HG02610 (cell line): ENCODE measurements around the gene CAMK1D.
"Not testable (repeated sequence)": the region's sequence is repeated elsewhere in the genome, so short reads cannot be mapped to it uniquely, and the experiment has no call there.

Experiments used
- ATAC-seq: cut with Tn5 transposase; IDR thresholded peaks from one replicate; pipeline ENCODE4 v1.9.1; 2021; ENCODE audit warnings: mild to moderate bottlenecking, moderate library complexity; ENCODE audit not compliant: unreplicated experiment

Gene CAMK1D

DNA sequence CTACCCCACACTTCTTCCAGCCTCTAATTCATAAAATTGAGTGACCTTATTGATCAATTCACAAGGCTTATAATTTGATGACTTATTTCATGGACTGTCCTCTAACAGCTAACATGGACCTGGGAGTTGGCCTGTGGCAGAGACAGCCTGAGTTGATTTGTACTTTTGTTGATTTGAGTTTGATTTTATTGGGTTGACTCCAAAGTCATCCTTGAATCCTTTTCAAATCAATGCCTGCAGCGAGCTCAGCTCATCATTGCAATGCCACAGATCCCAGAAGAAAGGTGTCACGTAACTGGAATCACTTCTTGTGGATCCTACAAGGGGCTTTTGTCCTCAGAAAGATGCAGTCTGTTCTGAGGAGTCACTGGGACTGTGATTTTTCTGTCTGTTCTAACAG lies 138.0 kb downstream of the CAMK1D start:
- ATAC-seq: no peak

DNA sequence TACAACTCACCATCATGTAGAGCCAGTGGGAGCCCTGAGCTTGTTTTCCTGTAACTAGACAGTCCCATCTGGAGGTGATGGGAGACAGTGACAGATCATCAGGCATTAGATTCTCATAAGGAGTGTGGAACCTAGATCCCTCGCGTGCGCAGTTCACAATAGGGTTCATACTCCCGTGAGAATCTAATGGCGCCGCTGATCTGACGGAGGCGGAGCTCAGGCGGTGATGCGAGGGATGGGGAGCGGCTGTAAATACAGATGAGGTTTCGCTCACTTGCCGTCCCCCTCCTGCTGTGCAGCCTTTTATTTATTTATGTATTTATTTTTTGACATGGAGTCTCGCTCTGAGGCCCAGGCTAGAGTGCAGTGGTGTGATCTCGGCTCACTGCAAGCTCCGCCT lies 139.3 kb downstream of the CAMK1D start:
- no peak for ATAC-seq

- ATAC-seq: no peak
Measured at GRCh38 chr10:12489357-12489756, 140.0 kb downstream of the CAMK1D start.

GRCh38 chr10:12489806-12490205 lies 140.5 kb downstream of the CAMK1D start:
- ATAC-seq: no peak

DNA sequence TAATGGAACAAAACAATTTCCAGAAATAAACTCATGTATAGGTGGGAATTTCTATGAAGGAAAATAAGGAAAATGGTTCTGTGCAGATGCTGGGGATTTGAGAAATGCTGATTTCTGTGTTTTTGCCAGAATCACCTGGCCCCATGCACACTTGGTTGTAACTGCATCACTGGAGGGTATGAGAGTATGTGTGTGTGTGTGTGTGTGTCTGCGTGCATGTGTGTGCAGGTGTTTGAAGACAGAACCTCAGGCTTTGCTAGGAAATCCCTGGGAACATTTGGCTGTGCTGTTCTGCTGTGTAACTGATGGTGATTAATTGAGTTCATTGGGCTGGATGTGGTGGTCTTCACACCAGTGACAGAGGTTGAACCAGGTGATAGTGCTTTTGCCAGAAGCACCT lies 141.6 kb downstream of the CAMK1D start:
- ATAC-seq: no peak

DNA sequence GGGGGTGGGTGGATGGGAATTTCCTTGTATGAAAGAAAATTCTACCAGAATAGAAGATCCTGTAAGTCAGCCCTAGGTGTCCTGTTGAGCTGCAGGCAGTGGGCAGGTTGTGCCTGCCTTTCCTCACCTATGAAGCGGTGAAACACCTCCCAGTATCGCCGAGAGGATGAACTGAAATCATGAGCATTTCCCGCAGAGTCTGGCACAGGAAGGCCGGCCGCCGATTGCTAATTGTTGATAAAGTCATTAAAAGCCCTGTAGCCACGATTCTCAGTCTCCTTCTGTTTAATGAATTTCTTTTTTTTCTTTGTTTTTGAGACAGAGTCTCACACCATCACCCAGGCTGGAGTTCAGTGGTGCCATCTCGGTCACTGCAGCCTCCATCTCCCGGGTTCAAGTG lies 142.1 kb downstream of the CAMK1D start:
- no peak for ATAC-seq

GRCh38 chr10:12492016-12492415 lies 142.7 kb downstream of the CAMK1D start:
- ATAC-seq: no peak

GRCh38 chr10:12497046-12497445 lies 147.7 kb downstream of the CAMK1D start:
- not testable (repeated sequence) for ATAC-seq

GRCh38 chr10:12499076-12499986 lies 150.0 kb downstream of the CAMK1D start:
- ATAC-seq: no peak

DNA sequence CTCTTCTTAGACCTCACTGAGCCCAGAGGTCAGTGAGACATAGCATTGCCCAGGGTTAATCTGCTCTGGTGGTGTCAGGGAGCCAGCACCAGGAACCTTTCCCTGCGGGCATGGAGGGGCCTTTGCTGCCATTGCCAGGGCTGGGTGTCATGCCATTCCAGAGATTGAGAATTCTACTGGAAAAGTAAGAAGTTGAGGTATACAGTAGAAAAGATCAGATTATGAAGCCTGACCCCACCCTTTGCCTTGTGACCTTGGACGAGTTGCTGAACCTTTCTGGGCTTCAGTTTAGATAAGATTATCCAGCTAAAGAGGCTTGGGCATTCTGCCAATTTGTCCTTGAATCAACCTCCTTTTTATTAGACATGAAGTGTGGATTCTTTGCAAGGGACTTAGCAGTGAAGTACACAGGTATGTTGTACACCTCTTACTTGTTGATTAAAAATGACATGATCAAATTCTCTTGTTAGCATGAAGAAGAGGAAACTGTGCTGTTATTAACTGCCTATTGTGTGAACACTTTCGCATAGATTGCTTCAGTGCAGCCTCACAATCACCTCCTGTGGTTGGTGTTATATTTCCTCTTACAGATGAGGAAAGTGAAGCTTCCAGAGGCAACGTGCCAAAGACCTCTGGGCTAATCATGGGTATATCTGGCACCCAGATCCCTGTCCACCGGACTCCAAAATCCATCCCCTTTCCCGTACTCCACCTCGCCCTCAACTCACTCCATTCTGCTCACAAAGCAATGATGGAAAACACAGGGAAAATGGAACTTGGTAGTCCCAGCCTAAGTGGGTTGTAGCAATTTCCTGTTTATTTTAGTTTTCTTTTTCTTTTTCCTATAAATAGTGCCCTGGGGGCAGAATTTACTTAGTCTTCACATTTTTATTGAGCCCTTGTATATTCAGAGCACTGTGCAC lies 151.3 kb downstream of the CAMK1D start:
- no peak for ATAC-seq

DNA sequence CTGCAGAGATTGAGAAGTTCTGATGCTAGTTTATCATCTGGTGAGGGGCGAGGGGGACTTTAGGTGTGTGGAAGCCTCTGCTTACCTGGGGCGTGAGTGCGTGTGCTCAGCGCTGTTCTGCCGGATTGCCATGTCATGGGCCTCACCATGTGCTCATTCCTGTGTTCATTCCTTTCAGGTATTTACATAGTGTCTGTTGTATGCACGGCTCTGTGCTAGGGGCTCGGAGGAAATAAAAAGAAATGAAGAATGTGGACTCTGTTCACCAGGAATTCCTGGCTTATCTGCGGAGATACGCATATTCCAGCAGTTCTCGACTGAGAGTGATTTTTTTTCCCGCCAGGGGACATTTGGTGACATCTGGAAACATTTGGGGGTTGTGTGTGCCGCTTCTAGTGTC lies 152.0 kb downstream of the CAMK1D start:
- ATAC-seq: no peak

GRCh38 chr10:12501841-12502525 lies 152.6 kb downstream of the CAMK1D start:
- no peak for ATAC-seq

DNA sequence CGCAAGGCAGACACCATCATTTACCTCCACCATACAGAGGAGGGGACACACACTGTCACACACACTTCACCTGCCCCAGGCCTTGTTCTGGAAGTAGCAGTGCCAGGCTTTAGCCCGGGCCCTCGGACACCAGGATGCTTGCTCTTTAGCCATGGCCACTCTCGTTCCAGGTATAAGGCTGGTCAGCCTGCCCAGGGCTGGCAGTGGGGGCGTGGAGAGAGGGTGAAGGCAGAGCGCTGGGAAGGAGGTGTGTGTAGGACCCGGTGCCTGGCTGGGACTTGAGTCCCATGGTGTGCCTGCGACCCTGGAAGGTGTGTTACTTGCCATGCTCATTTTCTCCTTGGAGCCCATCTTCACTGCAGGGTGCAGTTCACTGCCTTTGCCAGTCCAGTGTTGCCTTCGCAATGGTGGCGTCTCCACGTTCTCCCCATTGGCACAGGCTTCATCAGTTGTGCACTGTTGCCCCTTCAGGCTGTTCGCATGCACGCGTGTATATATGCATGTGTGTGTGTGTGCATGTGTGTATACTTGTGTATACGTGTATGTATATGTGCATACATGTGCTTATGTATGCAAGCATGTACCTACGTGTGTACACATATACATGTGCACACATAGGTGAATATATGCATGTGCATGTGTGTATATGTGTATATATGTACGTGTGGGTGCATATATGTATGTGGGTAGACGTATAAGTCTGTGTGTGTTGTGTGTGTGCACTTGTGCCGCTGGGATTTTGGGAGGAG lies 153.4 kb downstream of the CAMK1D start:
- no peak for ATAC-seq

DNA sequence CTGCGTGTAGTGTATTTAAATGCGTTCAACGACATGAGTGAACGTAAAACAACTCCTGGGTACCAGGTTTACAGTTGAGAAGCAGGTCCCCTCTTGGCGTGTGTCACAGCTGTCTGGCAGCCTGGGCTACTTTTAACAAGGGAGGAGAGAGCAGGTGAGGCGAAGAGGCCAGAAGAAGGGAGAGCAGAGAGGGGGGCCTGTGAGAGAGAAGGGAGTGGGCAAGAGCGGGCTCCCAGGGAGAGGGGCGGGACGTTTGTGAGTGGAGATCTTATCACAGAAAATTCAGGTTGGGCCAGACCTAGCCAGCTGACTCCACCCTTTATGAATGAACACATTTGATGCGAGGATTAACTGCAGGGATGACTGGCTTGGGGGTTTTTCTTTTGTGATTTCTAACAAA lies 154.0 kb downstream of the CAMK1D start:
- no peak for ATAC-seq

GRCh38 chr10:12504176-12504575 lies 154.8 kb downstream of the CAMK1D start:
- no peak for ATAC-seq

GRCh38 chr10:12504628-12505027 lies 155.3 kb downstream of the CAMK1D start:
- ATAC-seq: no peak

DNA sequence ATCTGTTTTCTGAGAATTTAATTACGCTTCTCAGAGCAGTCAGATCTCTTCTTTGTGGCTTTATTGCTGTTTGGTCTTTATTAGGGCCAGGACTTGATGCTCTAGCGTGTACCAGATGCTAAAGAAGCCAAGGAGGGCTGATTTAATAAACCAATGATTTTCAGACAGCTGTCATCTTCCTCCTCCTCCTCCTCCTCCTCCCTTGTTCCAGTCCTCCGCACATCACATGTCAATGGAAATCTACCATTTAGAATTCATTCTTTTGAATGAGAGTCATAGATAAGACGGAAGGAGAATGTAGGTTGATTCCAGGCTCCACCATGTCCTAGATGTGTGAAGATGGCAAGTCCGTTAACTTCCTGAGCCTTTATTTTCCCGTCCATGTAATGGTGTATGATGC lies 156.3 kb downstream of the CAMK1D start:
- ATAC-seq: no peak

GRCh38 chr10:12507165-12507850 lies 158.0 kb downstream of the CAMK1D start:
- ATAC-seq: no peak

DNA sequence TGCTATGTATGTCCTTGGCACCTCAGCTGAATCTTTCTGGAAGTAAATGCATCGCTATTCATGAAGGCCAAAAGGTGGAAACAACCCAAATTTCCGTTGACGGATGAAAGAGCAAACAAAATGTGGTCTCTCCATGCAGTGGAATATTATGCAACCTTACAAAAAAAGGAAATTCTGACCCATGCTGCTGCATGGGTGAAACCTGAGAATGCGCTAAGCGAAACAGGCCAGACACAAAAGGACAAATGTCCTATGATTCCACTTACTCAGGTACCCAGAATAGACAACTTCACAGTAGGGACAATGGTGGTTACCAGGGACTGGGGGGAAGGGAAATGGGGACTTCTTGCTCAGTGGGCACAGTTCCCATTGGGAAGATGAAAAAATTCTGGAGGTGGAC lies 158.8 kb downstream of the CAMK1D start:
- no peak for ATAC-seq
